Neural cell (in vitro differentiated cells): ENCODE results near the gene BICRAL. TPM values are rescaled to one million over a fixed set of nuclear protein-coding genes. Genes with fewer than 3 reads are reported as not detected.

ENCODE experiments used
- H2AFZ ChIP-seq: fragments of 200-600, 300-800 bp; sonication (generic), shearing (Covaris generic); 2 replicates; pipeline ENCODE4 v1.6.0; 2014; ENCODE audit warnings: low read depth, mild to moderate bottlenecking, antibody characterized with exemption, low read length, moderate library complexity
- H3F3A ChIP-seq: fragments of 200-600 bp; shearing (Covaris generic); 2 replicates; pipeline ENCODE4 v1.6.1; 2016; ENCODE audit warnings: mild to moderate bottlenecking, moderate library complexity, mixed read lengths, antibody characterized with exemption, low read length; ENCODE audit not compliant: insufficient read depth, poor library complexity, severe bottlenecking
- H3K27ac ChIP-seq: fragments of 200-600, 300-800 bp; sonication (generic), shearing (Covaris generic); 2 replicates; pipeline ENCODE4 v1.5.1; 2014; ENCODE audit warnings: mild to moderate bottlenecking, low read length, moderate library complexity
- H3K27me3 ChIP-seq: fragments of 300-800, 200-600 bp; sonication (generic), shearing (Covaris generic); 2 replicates; pipeline ENCODE4 v1.6.0; 2014; ENCODE audit warnings: mild to moderate bottlenecking, low read depth, low read length, moderate library complexity; ENCODE audit not compliant: insufficient read depth
- H3K36me3 ChIP-seq: fragments of 300-800, 200-600 bp; sonication (generic), shearing (Covaris generic); 2 replicates; pipeline ENCODE4 v1.5.1; 2014; ENCODE audit warnings: mild to moderate bottlenecking, antibody characterized with exemption, low read length, moderate library complexity; ENCODE audit not compliant: insufficient read depth
- H3K4me2 ChIP-seq: fragments of 300-800, 200-600 bp; sonication (generic), shearing (Covaris generic); 2 replicates; pipeline ENCODE4 v1.6.0; 2014; ENCODE audit warnings: mild to moderate bottlenecking, low read length
- H3K4me3 ChIP-seq: fragments of 300-800, 200-600 bp; sonication (generic), shearing (Covaris generic); 2 replicates; pipeline ENCODE4 v1.5.1; 2014; ENCODE audit warnings: mild to moderate bottlenecking, low read length, moderate library complexity
- H3K79me2 ChIP-seq: fragments of 200-600 bp; shearing (Covaris generic); replicated peaks from 2 replicates; pipeline ENCODE4 v1.6.0; 2014; ENCODE audit warnings: mild to moderate bottlenecking, low read length, moderate library complexity; ENCODE audit not compliant: insufficient read depth
- H3K9ac ChIP-seq: fragments of 300-800, 200-600 bp; sonication (generic), shearing (Covaris generic); 2 replicates; pipeline ENCODE4 v1.6.1; 2016; ENCODE audit warnings: mild to moderate bottlenecking, low read length, mixed read lengths
- H3K9me2 ChIP-seq: fragments of 200-600 bp; shearing (Covaris generic); 2 replicates; pipeline ENCODE4 v1.6.1; 2016; ENCODE audit warnings: mild to moderate bottlenecking, low read length, mixed read lengths; ENCODE audit not compliant: insufficient read depth
- H3K9me3 ChIP-seq: fragments of 200-600, 300-800 bp; sonication (generic), shearing (Covaris generic); 2 replicates; pipeline ENCODE4 v1.6.1; 2016; ENCODE audit warnings: mild to moderate bottlenecking, mixed run types, low read length, moderate library complexity, mixed read lengths
- H4K20me1 ChIP-seq: fragments of 200-600 bp; shearing (Covaris generic); 2 replicates; pipeline ENCODE4 v1.6.1; 2016; ENCODE audit warnings: mild to moderate bottlenecking, mixed run types; ENCODE audit not compliant: insufficient read depth
- CTCF ChIP-seq: fragments of 450-650 bp; IDR thresholded peaks from 2 replicates; pipeline ENCODE4 v1.5.1; 2014; ENCODE audit warnings: antibody characterized with exemption, mild to moderate bottlenecking, moderate library complexity; ENCODE audit not compliant: poor library complexity, severe bottlenecking
- EP300 ChIP-seq: fragments of 450-650 bp; conservative IDR thresholded peaks from 2 replicates; pipeline ENCODE4 v1.6.1; 2014; ENCODE audit warnings: antibody characterized with exemption, mild to moderate bottlenecking, moderate library complexity; ENCODE audit not compliant: poor library complexity, severe bottlenecking
- EZH2 ChIP-seq: fragments of 200-600, 300-800 bp; shearing (Covaris generic), sonication (generic); IDR thresholded peaks from 2 replicates; pipeline ENCODE4 v1.6.1; 2014; ENCODE audit warnings: antibody characterized with exemption, low read length, borderline replicate concordance, mild to moderate bottlenecking; ENCODE audit not compliant: insufficient read depth, poor library complexity, severe bottlenecking
- MXI1 ChIP-seq: fragments of 450-650 bp; conservative IDR thresholded peaks from 2 replicates; pipeline ENCODE4 v1.6.1; 2014; ENCODE audit warnings: antibody characterized with exemption, mild to moderate bottlenecking; ENCODE audit not compliant: poor library complexity, severe bottlenecking
- POLR2AphosphoS5 ChIP-seq: IDR thresholded peaks from 2 replicates; pipeline ENCODE4 v1.6.1; 2012
- RAD21 ChIP-seq: fragments of 450-650 bp; conservative IDR thresholded peaks from 2 replicates; pipeline ENCODE4 v1.6.1; 2014; ENCODE audit warnings: antibody characterized with exemption, mild to moderate bottlenecking, moderate library complexity
- REST ChIP-seq: IDR thresholded peaks from 2 replicates; pipeline ENCODE4 v1.6.1; 2012; ENCODE audit warnings: borderline replicate concordance
- SMC3 ChIP-seq: fragments of 450-650 bp; conservative IDR thresholded peaks from 2 replicates; pipeline ENCODE4 v1.6.1; 2014; ENCODE audit warnings: antibody characterized with exemption, mild to moderate bottlenecking, moderate library complexity; ENCODE audit not compliant: poor library complexity
- TAF1 ChIP-seq: IDR thresholded peaks from 2 replicates; pipeline ENCODE4 v1.6.1; 2012; ENCODE audit warnings: low read depth
- polyA plus RNA-seq: library from polyadenylated mRNA; depleted of rRNA; stranded (reverse); fragments of >200 nt; gene quantifications from 2 replicates; pipeline ENCODE4 v1.2.3, GENCODE V29; 2014

Gene BICRAL
- polyA plus RNA-seq, 1 donor from 2014 or later, result 6.7 TPM

- Histone ChIP-seq H3K9me3 (no peaks in the 10 kb centered on the region), H4K20me1 (no peaks in the 10 kb centered on the region), H3K27ac (no peak overlapping the region), H3K36me3 (no peaks in the 10 kb centered on the region), H3F3A (no peaks in the 10 kb centered on the region), H3K27me3 (no peaks in the 10 kb centered on the region), H3K9me2 (no peaks in the 10 kb centered on the region), H3K79me2 (no peaks in the 10 kb centered on the region), H2AFZ (no peak overlapping the region), H3K9ac (no peak overlapping the region), H3K4me3 (no peak overlapping the region), H3K4me2 (no peak overlapping the region)
- TF ChIP-seq TAF1, result no peak
- TF ChIP-seq MXI1, result no peak
- no peak for TF ChIP-seq EZH2
- no peak for TF ChIP-seq RAD21
- no peak for TF ChIP-seq REST
- no peak for TF ChIP-seq EP300
- TF ChIP-seq CTCF, result no peak
- no peak for TF ChIP-seq POLR2AphosphoS5
- TF ChIP-seq SMC3, result no peak
Measured at GRCh38 chr6:42896178-42896719, 114.4 kb downstream of the BICRAL start.

GRCh38 chr6:42898891-42899361, 117.1 kb downstream of the BICRAL start:
- Histone ChIP-seq H3K4me2 (no peak overlapping the region), H3K4me3 (no peak overlapping the region), H3K27ac (no peak overlapping the region)

More at GRCh38 chr6:42898891-42899361, 117.1 kb downstream of the BICRAL start:
- no peaks in the 10 kb centered on the region for H3K27me3 ChIP-seq
- H3K9me2 ChIP-seq, result no peaks in the 10 kb centered on the region
- H2AFZ ChIP-seq, result no peak overlapping the region
- no peak for TF ChIP-seq TAF1
- no peak for TF ChIP-seq EZH2
- TF ChIP-seq EP300, result no peak
- peak; percentile 83 for TF ChIP-seq SMC3
- TF ChIP-seq CTCF, result peak; percentile 85
- TF ChIP-seq MXI1, result no peak
- TF ChIP-seq RAD21, result peak; percentile 75
- TF ChIP-seq REST, result no peak
- TF ChIP-seq POLR2AphosphoS5, result no peak
- H3K79me2 ChIP-seq, result no peaks in the 10 kb centered on the region
- H3K9me3 ChIP-seq, result no peaks in the 10 kb centered on the region
- no peaks in the 10 kb centered on the region for H3F3A ChIP-seq
- peak overlapping the region; percentile 31 for H3K9ac ChIP-seq
- no peaks in the 10 kb centered on the region for H3K36me3 ChIP-seq
- no peaks in the 10 kb centered on the region for H4K20me1 ChIP-seq
